Kidney epithelial cell (primary cell): ENCODE data around the gene DENND1A. TPM values are rescaled to one million over a fixed set of nuclear protein-coding genes. Genes with fewer than 3 reads are reported as not detected.

Experiments
- DNase-seq: peaks from one replicate; pipeline ENCODE4 v3.0.0-alpha.2; 2010; ENCODE audit warnings: low read depth
- H3K27me3 ChIP-seq: 2 replicates; pipeline ENCODE4 v1.6.0; 2011; ENCODE audit warnings: low read length; ENCODE audit not compliant: control insufficient read depth, insufficient read depth
- H3K36me3 ChIP-seq: 2 replicates; pipeline ENCODE4 v1.5.1; 2011; ENCODE audit warnings: low read length; ENCODE audit not compliant: control insufficient read depth, insufficient read depth
- H3K4me3 ChIP-seq: 2 replicates; pipeline ENCODE4 v1.5.1; 2011; ENCODE audit warnings: low read depth, mild to moderate bottlenecking, control low read depth, low read length
- total RNA-seq: library from RNA; depleted of rRNA; stranded (reverse); fragments of >200 nt; gene quantifications from 2 replicates; pipeline ENCODE4 v1.2.3, GENCODE V29; 2015
- TF ChIP-seq, protein P1 (sequence below): IDR thresholded peaks from 2 replicates; pipeline ENCODE4 v1.5.1; 2011; ENCODE audit warnings: mild to moderate bottlenecking, moderate library complexity, low read length, control low read depth, inconsistent platforms; ENCODE audit not compliant: insufficient read depth, poor library complexity, severe bottlenecking

DENND1A gene
- total RNA-seq, 1 donor from 2014 or later, result 14.5 TPM

DNA sequence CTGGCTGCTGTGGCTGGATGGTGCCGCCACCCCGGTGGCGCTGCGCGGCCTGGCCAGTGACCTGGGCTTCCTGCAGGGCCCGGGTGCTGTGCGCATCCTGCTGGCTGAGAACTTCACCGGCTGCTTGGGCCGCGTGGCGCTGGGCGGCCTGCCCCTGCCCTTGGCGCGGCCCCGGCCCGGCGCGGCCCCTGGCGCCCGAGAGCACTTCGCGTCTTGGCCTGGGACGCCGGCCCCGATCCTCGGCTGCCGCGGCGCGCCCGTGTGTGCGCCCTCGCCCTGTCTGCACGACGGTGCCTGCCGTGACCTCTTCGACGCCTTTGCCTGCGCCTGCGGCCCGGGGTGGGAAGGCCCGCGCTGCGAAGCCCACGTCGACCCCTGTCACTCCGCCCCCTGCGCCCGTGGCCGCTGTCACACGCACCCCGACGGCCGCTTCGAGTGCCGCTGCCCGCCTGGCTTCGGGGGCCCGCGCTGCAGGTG is 556.4 kb downstream of the DENND1A start:
- no peaks in the 10 kb centered on the region for H3K36me3 ChIP-seq
- no peak for DNase-seq
- peaks cover 32% of the 10 kb centered on the region for H3K27me3 ChIP-seq
- TF ChIP-seq, protein P1, sequence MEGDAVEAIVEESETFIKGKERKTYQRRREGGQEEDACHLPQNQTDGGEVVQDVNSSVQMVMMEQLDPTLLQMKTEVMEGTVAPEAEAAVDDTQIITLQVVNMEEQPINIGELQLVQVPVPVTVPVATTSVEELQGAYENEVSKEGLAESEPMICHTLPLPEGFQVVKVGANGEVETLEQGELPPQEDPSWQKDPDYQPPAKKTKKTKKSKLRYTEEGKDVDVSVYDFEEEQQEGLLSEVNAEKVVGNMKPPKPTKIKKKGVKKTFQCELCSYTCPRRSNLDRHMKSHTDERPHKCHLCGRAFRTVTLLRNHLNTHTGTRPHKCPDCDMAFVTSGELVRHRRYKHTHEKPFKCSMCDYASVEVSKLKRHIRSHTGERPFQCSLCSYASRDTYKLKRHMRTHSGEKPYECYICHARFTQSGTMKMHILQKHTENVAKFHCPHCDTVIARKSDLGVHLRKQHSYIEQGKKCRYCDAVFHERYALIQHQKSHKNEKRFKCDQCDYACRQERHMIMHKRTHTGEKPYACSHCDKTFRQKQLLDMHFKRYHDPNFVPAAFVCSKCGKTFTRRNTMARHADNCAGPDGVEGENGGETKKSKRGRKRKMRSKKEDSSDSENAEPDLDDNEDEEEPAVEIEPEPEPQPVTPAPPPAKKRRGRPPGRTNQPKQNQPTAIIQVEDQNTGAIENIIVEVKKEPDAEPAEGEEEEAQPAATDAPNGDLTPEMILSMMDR, result no peak
- H3K4me3 ChIP-seq, result no peak overlapping the region

DNA sequence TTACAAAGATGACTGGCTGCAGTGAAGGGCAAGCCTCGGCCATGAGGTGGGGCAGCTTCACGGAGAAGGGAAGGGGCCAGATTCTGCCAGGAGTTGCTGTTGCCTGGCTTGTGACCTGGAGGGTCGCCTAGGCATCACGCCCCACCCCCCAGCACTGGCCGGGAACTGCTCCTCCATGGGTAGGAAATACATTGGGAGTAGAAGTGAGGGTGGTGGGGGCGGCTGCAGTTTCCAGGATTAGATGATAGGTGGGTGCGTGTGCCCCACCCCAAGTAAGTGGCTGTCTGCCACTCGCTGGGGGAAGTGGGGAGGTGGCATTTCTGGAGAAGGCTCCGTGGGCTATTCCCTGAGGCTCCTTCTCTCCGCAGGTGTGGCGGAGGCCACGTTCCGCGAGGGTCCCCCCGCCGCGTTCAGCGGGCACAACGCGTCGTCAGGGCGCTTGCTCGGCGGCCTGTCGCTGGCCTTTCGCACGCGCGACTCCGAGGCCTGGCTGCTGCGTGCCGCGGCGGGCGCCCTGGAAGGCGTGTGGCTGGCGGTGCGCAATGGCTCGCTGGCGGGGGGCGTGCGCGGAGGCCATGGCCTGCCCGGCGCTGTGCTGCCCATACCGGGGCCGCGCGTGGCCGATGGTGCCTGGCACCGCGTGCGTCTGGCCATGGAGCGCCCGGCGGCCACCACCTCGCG is 557.0 kb downstream of the DENND1A start:
- DNase-seq, result no peak
- no peaks in the 10 kb centered on the region for H3K36me3 ChIP-seq
- no peak overlapping the region for H3K4me3 ChIP-seq
- peaks cover 32% of the 10 kb centered on the region for H3K27me3 ChIP-seq
- TF ChIP-seq, protein P1, result no peak

- DNase-seq, result no peak
- no peak overlapping the region for H3K4me3 ChIP-seq
- peaks cover 32% of the 10 kb centered on the region for H3K27me3 ChIP-seq
- no peaks in the 10 kb centered on the region for H3K36me3 ChIP-seq
- TF ChIP-seq, protein P1, result no peak
Measured at GRCh38 chr9:123371805-123372590, 557.9 kb downstream of the DENND1A start.

- TF ChIP-seq, protein P1, result no peak
- no peak overlapping the region for H3K4me3 ChIP-seq
- no peaks in the 10 kb centered on the region for H3K36me3 ChIP-seq
- DNase-seq, result no peak
- peaks cover 32% of the 10 kb centered on the region for H3K27me3 ChIP-seq
Measured at GRCh38 chr9:123371228-123371584, 558.7 kb downstream of the DENND1A start.

DNA sequence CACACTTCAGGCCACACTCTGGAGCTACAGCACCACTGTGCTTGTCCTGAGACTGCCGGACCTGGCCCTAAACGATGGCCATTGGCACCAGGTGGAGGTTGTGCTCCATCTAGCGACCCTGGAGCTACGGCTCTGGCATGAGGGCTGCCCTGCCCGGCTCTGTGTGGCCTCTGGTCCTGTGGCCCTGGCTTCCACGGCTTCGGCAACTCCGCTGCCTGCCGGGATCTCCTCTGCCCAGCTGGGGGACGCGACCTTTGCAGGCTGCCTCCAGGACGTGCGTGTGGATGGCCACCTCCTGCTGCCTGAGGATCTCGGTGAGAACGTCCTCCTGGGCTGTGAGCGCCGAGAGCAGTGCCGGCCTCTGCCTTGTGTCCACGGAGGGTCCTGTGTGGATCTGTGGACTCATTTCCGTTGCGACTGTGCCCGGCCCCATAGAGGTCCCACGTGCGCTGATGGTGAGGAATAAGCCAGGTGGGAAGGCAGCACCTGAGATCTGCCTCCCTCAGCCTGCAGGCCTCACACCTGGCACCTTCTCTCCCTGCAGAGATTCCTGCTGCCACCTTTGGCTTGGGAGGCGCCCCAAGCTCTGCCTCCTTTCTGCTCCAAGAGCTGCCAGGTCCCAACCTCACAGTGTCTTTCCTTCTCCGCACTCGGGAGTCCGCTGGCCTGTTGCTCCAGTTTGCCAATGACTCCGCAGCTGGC is 559.2 kb downstream of the DENND1A start:
- peaks cover 32% of the 10 kb centered on the region for H3K27me3 ChIP-seq
- TF ChIP-seq, protein P1, result no peak

More for the DNA sequence above, 559.2 kb downstream of the DENND1A start:
- Histone ChIP-seq H3K36me3 (no peaks in the 10 kb centered on the region), H3K4me3 (no peak overlapping the region)
- no peak for DNase-seq
